Fibroblast of skin of scalp (primary cell): Measurements from ENCODE around the gene IRS2.
A peak's percentile ranks its signal among the peaks of the same experiment; 100 is the strongest.

Experiments
- DNase-seq: peaks from one replicate; pipeline ENCODE4 v3.0.0-alpha.2; 2013

Gene IRS2

DNA sequence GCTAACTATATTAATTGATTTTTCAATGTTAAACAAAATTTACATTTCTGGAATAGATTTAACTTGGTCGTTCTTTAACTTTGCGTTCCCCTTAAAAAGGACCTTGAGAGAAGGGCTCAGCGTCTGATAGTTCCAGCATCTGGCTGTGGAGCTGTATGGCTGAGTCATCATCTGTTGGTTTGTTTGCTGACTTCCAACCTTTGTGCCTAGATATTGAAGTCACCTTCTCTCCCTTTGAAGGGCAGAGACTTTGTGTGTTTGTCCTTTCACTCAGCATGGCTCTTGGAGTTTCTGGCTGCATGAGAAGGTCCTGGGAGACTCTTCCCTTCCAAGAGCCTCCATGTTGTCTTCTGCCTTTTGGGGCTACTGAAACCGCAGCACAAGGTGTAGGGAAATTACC is 16.6 kb upstream of the IRS2 start:
- no peak for DNase-seq

DNA sequence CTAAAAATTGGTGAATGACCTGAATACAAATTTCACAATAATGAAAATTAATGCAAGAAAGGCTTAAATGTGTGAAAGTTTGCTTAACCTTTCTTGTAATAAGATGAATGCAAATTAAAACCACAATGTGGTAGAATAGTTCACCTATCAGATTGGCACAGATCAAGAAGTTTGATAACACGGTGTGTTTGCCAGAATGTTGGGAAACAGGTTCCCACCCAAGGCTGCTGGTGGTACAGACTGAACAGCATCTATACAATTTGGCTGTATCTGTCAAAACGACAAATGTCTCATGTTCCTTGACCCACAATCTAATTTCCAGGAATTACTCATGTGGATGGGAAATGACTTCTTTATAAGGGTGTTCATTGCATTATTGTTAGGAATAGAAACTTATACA is 8.6 kb upstream of the IRS2 start:
- DNase-seq: no peak

DNA sequence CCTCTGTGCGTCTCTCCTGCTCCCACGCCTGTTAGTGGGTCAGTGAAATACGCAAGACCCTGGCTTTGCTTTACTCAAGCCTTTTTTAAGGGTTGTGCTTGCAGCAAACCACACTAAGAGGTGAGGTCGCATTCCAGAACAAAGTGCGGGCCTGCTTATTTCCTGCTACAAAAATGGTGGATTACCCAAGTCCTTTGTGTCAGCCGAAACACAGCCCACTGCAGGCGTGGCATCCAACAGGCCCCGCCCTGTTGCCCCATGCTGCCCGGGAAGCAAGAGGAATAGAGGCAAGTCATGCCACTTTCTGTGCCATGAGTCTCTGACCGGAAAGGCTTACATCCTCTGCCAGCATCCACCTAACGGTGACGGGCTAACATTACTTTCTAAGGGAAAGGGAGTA is 7.7 kb upstream of the IRS2 start:
- DNase-seq: no peak

DNA sequence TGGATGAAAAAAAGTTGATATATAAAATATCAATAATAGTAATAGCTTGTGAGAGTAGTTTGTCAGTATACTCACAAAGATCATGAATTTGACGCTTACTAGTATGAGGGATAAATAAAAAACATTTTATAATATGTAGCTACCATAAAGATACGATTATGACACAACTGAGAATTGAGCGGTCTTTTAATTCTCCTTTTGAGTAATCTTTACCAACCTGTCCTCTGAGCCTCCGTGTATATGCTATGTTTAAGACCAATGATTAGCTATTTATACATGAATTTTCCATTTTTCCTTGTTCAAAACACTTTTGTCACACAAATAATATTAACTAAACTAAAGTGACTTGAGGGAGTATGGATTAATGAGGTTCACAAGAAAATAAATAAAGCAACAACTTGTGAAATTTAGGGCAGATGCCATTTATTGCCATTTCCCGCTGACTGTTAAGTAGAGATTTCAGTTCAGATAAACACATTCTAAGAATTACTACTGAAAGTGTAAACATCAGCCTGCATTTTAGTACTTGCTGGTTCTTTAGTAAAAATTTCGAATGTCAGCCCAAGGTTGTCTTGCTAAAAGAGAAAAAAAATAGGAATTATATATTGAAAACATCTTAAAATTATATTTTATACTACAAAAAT is 6.2 kb upstream of the IRS2 start:
- no peak for DNase-seq

- peak; percentile 47 for DNase-seq
These were observed 4.7 kb upstream of the IRS2 start for GRCh38 chr13:109790942-109791605.

DNA sequence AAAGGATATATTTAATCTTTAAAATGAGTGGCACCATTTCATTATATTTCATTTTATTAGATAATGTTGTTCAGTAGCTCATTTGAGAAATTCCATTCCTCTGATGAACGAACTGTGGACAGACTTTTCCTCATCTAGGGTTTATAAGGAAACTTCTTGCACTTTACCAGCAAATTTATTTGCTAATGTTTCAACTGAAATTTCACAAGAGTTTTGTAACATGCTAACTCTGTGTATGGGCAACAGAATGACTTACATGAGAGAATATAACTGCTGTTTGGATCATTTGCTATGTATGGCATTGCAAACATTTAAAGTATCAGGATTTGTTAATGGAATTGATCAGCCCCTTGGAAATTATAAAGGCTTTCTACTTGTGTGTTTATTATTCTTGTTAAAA is 3.7 kb upstream of the IRS2 start:
- DNase-seq: no peak

DNA sequence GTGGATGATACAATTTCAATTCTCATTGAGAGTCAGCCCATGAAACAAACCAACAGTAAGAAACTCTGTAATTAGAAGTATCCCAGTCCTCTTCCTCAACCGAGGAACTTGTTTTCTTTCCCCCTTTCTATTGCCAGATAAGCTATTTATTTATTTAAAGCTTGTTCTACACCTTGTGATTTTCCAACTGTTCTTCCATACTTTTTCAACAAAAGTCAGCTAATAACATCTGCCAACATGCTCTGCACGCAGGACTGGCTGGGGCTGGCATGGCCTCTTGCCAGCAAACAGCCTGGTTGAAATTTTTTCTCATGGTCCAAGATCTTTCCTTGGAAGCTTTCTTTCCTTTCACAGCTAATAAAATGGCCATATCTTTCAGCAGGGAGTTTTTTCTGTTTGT is 2.9 kb upstream of the IRS2 start:
- no peak for DNase-seq

DNA sequence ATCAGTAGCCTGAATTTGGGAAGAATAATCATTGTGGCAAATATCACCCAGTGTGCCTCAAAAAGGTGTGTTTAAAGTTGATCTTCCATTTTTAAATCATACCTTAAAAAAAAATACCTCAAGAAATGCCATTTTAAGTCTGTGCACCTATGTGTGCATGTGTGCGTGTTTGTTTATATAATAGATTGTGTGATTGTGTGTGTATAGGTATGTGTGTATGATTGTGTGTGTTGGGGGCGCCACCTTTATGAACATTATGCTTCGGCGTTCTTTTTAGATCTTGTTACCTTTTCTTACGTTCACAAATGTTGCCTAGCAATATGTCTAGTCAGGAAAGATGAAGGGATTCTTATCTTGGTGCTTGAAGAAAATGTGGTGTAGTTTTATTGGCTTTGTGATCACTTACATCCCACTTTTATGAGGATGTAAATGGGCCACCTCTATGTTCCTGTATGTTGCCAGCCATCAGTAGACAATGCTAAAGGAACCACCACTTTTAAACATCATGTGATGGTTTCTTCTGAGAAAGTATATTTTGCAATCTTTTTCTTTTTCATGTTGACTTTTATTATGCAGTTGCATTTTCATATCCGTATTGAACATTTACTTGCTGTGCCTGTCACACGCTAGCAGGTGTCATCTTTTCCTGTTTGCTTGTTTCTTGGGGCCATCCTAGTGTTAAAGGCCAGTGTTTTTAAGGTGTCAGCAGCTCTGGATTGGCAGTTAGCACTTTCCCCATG is 2.2 kb upstream of the IRS2 start:
- DNase-seq: no peak

- peak; percentile 47 for DNase-seq
These were observed 962 bp upstream of the IRS2 start for GRCh38 chr13:109787135-109787954.

DNA sequence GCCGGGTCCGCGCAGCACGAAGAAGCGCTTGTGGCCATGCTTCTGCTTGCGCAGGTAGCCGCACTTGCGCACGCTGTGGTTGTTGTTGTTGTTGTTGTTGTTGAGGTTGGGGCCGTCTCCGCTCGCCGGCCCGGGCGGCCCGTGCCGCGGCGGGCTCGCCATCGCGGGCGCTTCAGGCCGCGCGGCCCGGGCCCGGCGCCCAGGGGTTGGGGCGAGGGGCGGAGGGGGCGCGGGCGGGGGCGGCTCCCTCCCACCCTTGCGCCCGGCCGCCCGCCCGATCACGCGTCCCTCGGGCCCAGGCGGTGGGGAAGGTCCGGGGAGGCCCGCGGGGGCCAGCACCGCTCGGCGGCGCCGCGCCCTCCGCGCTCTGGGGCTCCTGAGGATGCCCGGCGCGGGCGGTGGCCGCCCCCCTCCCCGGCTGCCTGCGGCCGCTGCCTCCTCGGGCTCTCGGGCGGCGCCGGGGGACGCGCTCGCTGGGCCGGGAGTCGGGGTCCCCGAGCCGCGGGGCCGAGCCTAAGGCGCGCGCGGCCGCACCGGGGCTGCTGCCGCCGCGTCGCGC is 412 bp downstream of the IRS2 start:
- DNase-seq: no peak

DNA sequence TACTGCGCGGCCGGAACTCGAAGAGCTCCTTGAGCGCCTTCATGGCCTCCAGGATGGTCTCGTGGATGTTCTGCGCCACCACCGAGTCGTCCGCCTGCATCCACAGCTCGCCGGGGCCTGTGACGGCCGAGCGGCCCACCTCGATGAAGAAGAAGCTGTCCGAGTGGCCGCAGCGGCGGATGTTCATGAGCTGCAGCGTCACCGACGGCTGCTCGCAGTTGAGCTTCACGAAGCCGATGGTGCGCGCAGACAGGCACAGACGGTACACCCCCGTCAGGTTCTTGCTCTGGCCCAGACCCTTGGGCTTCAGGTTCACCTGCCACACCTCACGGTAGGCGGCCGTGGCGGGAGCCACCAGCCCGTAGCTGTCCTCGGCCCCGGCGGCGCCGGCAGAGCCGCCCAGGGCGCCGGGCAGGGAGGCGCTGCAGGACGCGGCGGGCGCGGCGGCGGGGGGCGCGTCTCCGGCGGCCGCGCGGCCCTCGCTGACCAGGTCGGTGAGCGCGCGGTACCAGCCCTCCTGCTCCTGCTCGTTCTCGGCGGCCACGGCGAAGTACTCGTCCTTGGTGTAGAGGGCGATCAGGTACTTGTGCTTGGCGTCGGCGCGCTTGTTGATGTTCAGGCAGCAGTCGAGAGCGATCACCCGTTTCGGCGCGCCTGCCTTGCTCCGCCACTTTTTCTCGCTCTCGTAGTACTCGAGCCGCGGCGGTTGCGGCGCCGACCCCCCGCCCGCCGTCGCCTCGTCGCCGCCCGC is 1.1 kb downstream of the IRS2 start:
- DNase-seq: peak; percentile 53

DNA sequence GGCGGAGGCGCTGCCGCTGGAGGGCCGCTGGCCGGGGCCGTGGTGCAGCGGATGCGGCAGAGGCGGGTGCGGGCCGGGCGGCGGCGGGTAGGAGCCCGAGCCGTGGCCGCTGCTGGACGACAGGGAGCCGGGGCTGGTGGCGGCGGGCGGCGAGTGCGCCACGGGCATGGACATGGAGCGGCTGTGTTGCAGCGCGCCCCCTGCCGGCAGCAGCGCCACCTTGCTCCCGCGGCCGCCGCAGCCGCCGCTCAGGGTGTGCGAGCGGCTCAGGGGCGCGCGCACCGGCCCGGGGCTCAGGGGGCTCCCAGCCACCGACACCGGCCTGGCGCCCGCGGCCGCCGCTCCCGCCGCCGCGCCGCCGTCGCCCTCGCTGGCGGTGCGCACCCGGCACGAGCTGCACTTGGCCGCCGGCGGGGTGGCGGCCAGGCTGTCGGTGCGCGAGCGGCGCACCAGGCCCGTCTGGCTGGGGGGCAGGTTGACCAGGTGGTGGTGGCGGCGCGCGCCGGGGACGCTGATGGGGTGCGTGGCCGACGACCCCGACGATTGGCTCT is 1.7 kb downstream of the IRS2 start:
- peak; percentile 77 for DNase-seq

GRCh38 chr13:109783815-109784589 is 2.4 kb downstream of the IRS2 start:
- DNase-seq: no peak

DNA sequence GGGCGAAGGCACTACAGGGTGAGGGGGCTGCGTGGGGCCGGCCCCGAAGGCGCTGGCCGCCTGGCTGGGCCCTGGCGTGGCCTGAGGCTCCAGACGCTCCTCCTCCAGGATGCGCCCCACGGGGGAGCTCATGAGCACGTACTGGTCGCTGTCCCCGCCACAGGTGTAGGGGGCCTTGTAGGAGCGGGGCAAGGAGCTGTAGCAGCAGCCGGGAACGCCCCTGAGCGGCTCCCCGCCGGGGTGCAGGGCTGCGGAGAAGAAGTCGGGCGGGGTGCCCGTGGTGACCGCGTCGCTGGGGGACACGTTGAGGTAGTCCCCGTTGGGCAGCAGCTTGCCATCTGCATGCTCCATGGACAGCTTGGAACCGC is 3.0 kb downstream of the IRS2 start:
- DNase-seq: no peak

DNA sequence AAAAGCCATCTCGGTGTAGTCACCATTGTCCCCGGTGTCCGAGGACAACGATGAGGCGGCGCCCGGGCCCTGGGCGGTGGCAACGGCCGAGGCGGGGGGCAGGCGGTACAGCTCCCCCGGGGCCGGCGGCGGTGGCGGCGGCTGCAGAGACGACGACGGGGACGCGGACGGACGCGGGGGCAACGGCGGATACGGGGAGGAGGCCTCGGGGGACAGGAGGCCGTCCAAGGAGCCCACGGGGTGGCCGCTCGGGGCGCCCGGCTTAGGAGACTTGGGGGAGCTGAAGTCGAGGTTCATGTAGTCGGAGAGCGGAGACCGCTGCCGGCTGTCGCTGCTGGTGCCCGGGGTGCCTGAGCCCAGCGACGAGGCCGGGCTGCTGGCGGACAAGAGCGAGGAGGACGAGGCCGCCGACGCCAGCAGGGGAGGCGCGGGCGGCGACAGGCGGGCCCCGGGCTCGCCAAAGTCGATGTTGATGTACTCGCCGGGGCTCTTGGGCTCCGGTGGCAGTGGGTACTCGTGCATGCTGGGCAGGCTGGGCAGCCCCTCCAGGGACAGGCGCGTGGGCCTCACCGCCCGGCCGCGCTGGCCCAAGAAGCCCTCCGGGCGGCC is 3.5 kb downstream of the IRS2 start:
- DNase-seq: no peak

DNA sequence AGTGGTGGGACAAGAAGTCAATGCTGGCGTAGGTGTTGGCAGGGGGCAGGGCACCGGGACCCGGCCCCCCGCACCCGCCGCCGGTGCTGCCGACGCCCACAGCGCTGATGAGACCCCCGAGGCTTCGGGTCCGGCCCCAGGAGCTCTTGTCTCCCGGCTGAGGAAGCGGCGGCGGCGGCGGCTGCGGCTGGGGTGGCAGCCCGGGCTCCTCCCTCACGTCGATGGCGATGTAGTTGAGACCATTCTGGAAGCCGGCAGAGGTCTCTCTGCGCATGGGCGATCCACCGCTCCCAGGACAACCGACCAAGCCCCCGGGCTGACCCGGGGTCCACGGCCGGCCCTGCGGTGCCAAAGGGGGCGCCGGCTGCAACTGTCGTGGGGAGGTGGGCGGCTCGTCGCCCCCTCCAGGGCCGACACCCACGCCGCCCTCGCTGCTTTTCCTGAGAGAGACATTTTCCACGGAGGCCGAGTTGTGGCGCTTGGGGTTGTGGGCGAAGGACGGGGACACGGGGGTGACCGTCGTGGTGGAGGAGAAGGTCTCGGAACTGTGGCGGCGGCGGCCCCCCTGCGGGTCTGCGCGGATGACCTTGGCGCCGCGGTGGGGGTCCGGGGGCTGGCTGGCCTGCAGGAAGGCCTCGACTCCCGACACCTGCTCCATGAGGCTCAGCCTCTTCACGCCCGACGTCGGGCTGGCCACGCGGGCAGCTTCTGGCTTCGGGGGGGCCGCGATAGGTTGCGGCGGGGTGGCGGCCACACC is 4.1 kb downstream of the IRS2 start:
- DNase-seq: no peak

DNA sequence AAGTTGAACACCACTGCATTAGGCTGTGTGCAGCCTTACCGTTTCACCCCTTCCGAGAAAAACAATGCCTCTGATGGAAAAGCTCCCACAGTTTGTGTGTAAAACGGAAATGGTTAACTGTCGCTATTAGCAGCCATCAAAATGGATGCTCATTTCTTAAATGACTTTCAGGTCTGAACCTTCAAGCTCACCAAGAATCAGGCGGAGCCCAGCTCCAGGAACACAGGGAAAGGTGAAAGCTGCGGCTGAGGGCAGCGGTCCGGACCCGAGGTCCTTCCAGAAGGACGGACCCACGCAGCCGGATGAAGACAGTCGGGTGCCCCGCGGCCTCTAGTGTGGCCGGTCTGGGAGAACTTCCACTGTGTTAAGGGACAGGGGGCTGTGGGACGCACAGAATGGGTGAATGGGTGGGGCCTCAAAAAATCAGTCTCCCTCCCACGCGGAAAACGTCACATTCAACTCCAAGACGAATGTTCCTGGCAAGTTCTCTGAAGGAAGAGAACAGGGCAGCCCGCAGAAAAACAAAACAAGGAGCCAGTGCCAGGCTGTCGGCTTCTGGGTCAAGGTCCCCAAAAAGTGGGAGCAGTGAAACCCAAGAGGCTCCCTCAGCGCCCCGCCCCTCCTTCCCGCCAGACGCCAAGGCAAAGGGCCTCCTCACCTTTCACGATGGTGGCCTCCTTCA is 4.9 kb downstream of the IRS2 start:
- DNase-seq: no peak

DNA sequence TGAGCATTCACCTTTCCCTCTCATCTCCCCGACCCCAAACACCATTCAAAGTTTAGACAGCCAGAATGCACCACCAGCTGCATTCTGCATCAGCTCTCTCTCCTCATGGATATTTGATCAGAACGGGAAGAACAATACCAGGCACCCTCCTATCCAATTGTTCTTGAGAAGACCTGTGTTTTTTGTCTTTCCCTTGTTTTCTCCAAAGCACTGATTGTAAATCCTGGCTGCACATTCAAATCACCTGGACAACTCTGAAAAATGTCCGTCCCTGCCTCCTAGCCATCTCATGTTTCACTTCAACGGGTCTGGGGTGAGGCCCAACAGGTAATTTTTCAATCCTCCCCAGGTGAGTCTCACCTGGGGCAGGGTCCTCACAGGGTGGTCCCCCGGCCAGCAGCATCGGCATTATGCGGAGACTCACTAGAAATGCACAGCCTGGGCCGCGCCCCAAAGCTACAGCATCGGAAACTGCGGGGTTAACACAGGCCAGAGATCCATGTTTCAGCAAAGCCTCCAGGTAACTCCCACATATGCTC is 5.5 kb downstream of the IRS2 start:
- no peak for DNase-seq
